GM12892 (cell line): Measurements from ENCODE around the gene TBC1D22A.

ENCODE experiments used
- DNase-seq: peaks from one replicate; pipeline ENCODE4 v3.0.0; 2011; ENCODE audit not compliant: insufficient read length
- FAIRE-seq: peaks from 2 replicates; lab custom pipeline; 2011; peaks lifted over from hg19 to GRCh38; lab: Jason Lieb, UNC
- POLR2A ChIP-seq: IDR thresholded peaks from 2 replicates; pipeline ENCODE4 v1.6.1; 2011; ENCODE audit warnings: low read depth, low read length, control low read depth
- POLR2AphosphoS5 ChIP-seq: IDR thresholded peaks from 2 replicates; pipeline ENCODE4 v1.6.1; 2011; ENCODE audit warnings: low read depth, low read length, control low read depth
- TAF1 ChIP-seq: IDR thresholded peaks from 2 replicates; pipeline ENCODE4 v1.6.1; 2011; ENCODE audit warnings: low read depth, mild to moderate bottlenecking, control low read depth, low read length, borderline replicate concordance

TBC1D22A gene

GRCh38 chr22:46749682-46750529, 12.5 kb upstream of the TBC1D22A start:
- peak; percentile 67 for FAIRE-seq
- no peak for TF ChIP-seq TAF1
- no peak for TF ChIP-seq POLR2A
- no peak for TF ChIP-seq POLR2AphosphoS5
- no peak for DNase-seq

GRCh38 chr22:46750530-46750800, 12.0 kb upstream of the TBC1D22A start:
- FAIRE-seq (no peak), DNase-seq (no peak)
- no peak for TF ChIP-seq POLR2A
- no peak for TF ChIP-seq TAF1
- TF ChIP-seq POLR2AphosphoS5 = no peak

DNA sequence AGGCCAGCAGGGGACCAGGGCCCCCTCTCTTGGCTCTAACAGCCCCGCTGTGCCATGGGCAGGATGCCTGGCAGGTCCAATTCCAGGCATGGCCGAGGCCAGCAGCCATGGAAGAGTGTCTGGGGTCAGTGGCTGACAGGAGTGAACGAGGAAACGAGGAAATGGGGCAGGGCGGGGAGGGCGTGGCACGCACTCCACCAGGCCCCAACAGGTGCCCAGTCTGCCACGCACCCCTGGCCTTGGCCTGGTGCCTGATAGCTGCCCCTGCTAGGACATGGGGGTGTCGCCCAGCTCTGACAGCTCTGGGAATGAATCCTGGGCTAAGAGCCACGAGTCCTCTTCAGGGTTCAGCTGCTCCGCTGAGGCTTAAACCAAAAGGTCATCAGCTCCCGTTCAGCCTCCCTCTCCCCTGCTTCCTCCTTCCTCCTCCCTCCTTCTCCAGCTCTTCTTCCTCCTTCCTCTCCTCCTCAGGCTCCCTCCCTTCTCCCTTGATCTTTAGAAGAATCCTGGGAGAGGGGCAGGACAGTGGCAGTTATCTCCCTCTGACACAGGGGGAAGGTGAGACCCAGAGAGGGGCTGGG, 11.5 kb upstream of the TBC1D22A start:
- FAIRE-seq = no peak
- TF ChIP-seq POLR2A = no peak
- no peak for TF ChIP-seq POLR2AphosphoS5
- TF ChIP-seq TAF1 = no peak

GRCh38 chr22:46752286-46752987, 10.0 kb upstream of the TBC1D22A start:
- FAIRE-seq (no peak), DNase-seq (no peak)
- TF ChIP-seq POLR2A (no peak), TAF1 (no peak), POLR2AphosphoS5 (no peak)

More for the DNA sequence above, 11.5 kb upstream of the TBC1D22A start:
- DNase-seq = no peak

GRCh38 chr22:46752988-46753310, 9.5 kb upstream of the TBC1D22A start:
- TF ChIP-seq POLR2A (no peak), POLR2AphosphoS5 (no peak), TAF1 (no peak)
- no peak for DNase-seq
- no peak for FAIRE-seq

DNA sequence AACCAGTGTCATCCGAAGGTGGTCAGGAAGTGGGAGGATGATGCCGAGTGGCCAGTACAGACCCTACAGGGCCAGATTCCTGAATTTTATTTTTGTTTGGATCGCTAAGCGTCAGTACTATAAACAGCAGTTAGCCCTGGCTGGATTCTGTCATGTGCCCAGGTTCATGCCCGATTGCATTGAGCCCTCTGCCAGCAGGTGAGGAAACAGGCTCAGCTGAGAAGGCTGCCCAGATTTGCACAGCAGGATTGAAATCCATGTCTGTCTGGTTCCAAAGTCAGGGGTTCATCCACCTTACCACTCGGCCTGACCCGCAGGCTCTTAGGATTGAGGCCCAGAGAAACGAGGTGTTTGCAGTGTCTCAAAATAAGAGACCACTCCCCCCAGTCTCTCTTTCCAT, 9.1 kb upstream of the TBC1D22A start:
- TF ChIP-seq TAF1 (no peak), POLR2AphosphoS5 (no peak), POLR2A (no peak)
- FAIRE-seq (no peak), DNase-seq (no peak)

- no peak for DNase-seq
- FAIRE-seq = no peak
- no peak for TF ChIP-seq TAF1
- TF ChIP-seq POLR2A = no peak
- no peak for TF ChIP-seq POLR2AphosphoS5
These were observed 8.7 kb upstream of the TBC1D22A start for GRCh38 chr22:46753761-46754109.

DNA sequence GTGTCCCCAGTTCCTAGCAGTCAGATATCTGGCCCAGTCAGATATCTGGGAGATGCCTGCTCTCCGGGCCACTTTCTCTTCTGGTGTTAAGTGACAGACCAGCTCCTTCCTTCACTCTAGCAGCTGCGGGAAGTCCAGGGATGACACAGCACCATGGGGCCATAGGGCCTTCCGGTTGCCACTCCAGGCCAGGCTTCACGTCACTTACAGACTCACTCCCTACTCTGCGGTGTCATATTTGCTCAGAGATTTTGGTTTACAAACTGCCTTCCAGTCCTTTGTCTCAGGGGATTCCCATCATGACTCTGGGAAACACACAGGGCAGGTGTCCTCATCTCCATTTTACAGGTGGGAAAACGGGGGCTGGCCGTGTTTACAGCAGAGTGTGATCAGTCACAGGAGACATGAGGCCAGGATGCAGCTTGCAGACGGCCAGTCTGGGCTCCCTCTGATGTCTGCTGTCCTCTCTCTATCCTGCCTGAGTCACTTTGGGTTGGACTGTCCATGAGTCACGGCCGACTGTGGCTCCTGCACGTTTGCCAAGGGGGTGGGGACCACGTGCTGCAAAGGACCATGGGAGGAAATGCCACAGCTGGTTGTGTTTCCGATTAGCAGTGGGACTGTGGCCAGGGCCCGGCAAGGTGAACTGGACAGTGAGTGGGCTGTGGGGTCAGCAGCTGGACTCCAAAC, 8.2 kb upstream of the TBC1D22A start:
- DNase-seq = no peak
- TF ChIP-seq POLR2AphosphoS5 = no peak
- FAIRE-seq = no peak

DNA sequence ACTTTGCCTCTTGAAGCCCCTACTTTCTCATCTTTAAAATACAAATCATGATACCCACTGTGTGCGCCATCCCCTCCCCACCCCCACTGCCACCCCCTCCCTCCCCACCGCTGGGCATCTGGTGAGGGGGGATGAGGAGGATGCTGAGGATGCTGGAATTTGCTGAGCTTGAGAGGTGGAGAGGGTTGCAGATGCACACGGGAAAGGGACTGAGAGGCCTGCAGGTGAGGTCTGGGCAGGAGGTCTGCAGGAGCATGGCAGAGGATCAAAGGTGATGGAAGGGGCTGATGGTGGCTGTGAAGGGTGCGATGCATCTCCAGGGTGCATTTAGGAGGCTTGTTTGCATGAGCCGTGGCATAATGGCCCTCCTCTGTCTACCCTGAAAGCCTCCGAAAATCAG, 7.6 kb upstream of the TBC1D22A start:
- no peak for TF ChIP-seq TAF1
- no peak for TF ChIP-seq POLR2A
- no peak for TF ChIP-seq POLR2AphosphoS5
- no peak for FAIRE-seq
- no peak for DNase-seq

DNA sequence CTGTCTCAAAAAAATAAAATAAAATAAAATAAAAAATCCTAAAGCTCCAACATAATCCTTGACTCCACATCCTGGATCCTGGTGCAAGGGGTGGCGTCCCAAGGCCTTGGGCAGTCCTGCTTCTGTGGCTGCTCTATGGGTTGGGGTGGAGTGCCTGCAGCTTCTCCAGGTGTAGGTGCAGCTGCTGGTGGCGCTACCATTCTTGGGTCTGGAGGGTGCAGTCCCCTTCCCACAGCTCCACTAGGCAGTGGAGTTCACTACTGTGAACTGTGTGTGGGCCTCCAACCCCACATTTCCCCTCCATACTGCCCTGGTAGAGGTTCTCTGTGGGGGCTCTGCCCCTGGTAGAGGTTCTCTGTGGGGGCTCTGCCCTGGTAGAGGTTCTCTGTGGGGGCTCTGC, 6.9 kb upstream of the TBC1D22A start:
- no peak for FAIRE-seq
- no peak for DNase-seq
- TF ChIP-seq POLR2A (no peak), TAF1 (no peak), POLR2AphosphoS5 (no peak)

GRCh38 chr22:46756097-46756496, 6.4 kb upstream of the TBC1D22A start:
- FAIRE-seq (no peak), DNase-seq (no peak)
- TF ChIP-seq POLR2AphosphoS5 = no peak
- TF ChIP-seq POLR2A = no peak
- TF ChIP-seq TAF1 = no peak

GRCh38 chr22:46757104-46757503, 5.3 kb upstream of the TBC1D22A start:
- no peak for DNase-seq
- FAIRE-seq = no peak
- TF ChIP-seq TAF1 = no peak
- TF ChIP-seq POLR2A = no peak
- TF ChIP-seq POLR2AphosphoS5 = no peak

GRCh38 chr22:46758121-46758520, 4.3 kb upstream of the TBC1D22A start:
- TF ChIP-seq TAF1 = no peak
- FAIRE-seq = no peak
- no peak for DNase-seq
